ENCODE measurements around the gene GALNT13. TPM values are rescaled to one million over a fixed set of nuclear protein-coding genes. Genes with fewer than 3 reads are reported as not detected.

GALNT13 gene
- total RNA-seq, 1 donor from 2014 or later: 7.2 TPM

- Mint-ChIP-seq H3K36me3 (ENCODE audit: insufficient read depth) (no peaks in the 10 kb centered on the region), H3K27me3 (no peaks in the 10 kb centered on the region), H3K9me3 (ENCODE audit: low read depth) (no peaks in the 10 kb centered on the region), H3K4me1 (ENCODE audit: low read depth) (no peaks in the 10 kb centered on the region), H3K4me3 (ENCODE audit: low read depth) (no peak overlapping the region), H3K27ac (no peak overlapping the region)
- no peak for DNase-seq (ENCODE audit: low spot score, unreplicated experiment)
- TF ChIP-seq, protein P1, sequence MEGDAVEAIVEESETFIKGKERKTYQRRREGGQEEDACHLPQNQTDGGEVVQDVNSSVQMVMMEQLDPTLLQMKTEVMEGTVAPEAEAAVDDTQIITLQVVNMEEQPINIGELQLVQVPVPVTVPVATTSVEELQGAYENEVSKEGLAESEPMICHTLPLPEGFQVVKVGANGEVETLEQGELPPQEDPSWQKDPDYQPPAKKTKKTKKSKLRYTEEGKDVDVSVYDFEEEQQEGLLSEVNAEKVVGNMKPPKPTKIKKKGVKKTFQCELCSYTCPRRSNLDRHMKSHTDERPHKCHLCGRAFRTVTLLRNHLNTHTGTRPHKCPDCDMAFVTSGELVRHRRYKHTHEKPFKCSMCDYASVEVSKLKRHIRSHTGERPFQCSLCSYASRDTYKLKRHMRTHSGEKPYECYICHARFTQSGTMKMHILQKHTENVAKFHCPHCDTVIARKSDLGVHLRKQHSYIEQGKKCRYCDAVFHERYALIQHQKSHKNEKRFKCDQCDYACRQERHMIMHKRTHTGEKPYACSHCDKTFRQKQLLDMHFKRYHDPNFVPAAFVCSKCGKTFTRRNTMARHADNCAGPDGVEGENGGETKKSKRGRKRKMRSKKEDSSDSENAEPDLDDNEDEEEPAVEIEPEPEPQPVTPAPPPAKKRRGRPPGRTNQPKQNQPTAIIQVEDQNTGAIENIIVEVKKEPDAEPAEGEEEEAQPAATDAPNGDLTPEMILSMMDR (IDR thresholded peaks at IDR 0.05; ENCODE audit: unreplicated experiment): no peak
These were observed 177.2 kb downstream of the GALNT13 start for GRCh38 chr2:154048905-154049304.

DNA sequence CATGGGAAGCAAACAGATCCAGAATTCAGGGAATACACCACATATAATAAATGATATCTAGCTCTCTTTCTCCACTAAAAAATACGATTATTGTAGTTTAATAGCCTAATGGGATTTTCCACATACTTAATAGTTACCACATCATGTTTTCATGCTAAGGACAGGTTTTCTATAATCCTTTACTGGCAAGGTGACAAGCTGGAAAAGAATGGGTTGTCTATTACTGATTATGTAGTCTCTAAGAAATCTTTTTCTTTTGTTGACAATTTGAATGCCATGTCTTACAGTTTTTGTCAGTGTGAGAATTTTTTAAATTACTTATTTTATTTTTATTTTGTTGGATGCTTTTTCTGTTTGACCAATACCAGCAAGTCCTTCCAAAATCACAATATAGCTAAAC, 177.8 kb downstream of the GALNT13 start:
- Mint-ChIP-seq H3K4me3 (ENCODE audit: low read depth) (no peak overlapping the region), H3K9me3 (ENCODE audit: low read depth) (no peaks in the 10 kb centered on the region), H3K27me3 (no peaks in the 10 kb centered on the region), H3K4me1 (ENCODE audit: low read depth) (no peaks in the 10 kb centered on the region), H3K36me3 (ENCODE audit: insufficient read depth) (no peaks in the 10 kb centered on the region), H3K27ac (no peak overlapping the region)
- TF ChIP-seq, protein P1 (IDR thresholded peaks at IDR 0.05; ENCODE audit: unreplicated experiment): no peak
- DNase-seq (ENCODE audit: low spot score, unreplicated experiment): no peak

- no peak for DNase-seq (ENCODE audit: low spot score, unreplicated experiment)
- Mint-ChIP-seq H3K4me1 (ENCODE audit: low read depth) (no peaks in the 10 kb centered on the region), H3K36me3 (ENCODE audit: insufficient read depth) (no peaks in the 10 kb centered on the region), H3K4me3 (ENCODE audit: low read depth) (no peak overlapping the region), H3K27ac (no peak overlapping the region), H3K27me3 (no peaks in the 10 kb centered on the region), H3K9me3 (ENCODE audit: low read depth) (peaks cover 11% of the 10 kb centered on the region)
- TF ChIP-seq, protein P1 (IDR thresholded peaks at IDR 0.05; ENCODE audit: unreplicated experiment): no peak
These were observed 195.4 kb downstream of the GALNT13 start for GRCh38 chr2:154067124-154067523.

DNA sequence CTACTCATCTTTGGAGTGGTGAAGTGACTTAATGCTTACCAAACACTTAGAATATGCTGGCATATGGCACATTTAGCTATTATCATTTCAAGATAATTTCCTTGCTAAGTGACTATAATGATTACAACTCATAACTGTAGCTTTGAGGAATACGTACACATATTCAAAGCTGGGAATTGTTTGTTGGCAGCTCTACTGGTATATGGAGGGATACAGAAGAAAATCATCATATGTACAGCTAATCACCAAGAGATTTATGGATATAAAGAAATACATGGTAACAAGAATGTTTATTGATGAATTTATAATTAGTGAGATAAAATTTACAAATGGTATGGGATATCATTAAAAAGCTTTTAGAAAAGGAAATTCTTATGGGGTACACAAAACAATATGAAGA, 207.2 kb downstream of the GALNT13 start:
- DNase-seq (ENCODE audit: low spot score, unreplicated experiment): no peak
- H3K36me3 Mint-ChIP-seq (ENCODE audit: insufficient read depth): no peaks in the 10 kb centered on the region
- no peak overlapping the region for H3K27ac Mint-ChIP-seq
- no peaks in the 10 kb centered on the region for H3K4me1 Mint-ChIP-seq (ENCODE audit: low read depth)
- no peaks in the 10 kb centered on the region for H3K9me3 Mint-ChIP-seq (ENCODE audit: low read depth)
- TF ChIP-seq, protein P1 (IDR thresholded peaks at IDR 0.05; ENCODE audit: unreplicated experiment): no peak
- no peaks in the 10 kb centered on the region for H3K27me3 Mint-ChIP-seq
- H3K4me3 Mint-ChIP-seq (ENCODE audit: low read depth): no peak overlapping the region

- H3K4me1 Mint-ChIP-seq (ENCODE audit: low read depth): no peaks in the 10 kb centered on the region
These were observed 220.8 kb downstream of the GALNT13 start for GRCh38 chr2:154092571-154092970.

More at GRCh38 chr2:154092571-154092970, 220.8 kb downstream of the GALNT13 start:
- no peak overlapping the region for H3K27ac Mint-ChIP-seq
- no peak for DNase-seq (ENCODE audit: low spot score, unreplicated experiment)
- no peak overlapping the region for H3K4me3 Mint-ChIP-seq (ENCODE audit: low read depth)
- no peaks in the 10 kb centered on the region for H3K9me3 Mint-ChIP-seq (ENCODE audit: low read depth)
- TF ChIP-seq, protein P1 (IDR thresholded peaks at IDR 0.05; ENCODE audit: unreplicated experiment): no peak
- no peaks in the 10 kb centered on the region for H3K27me3 Mint-ChIP-seq
- H3K36me3 Mint-ChIP-seq (ENCODE audit: insufficient read depth): peaks cover 1% of the 10 kb centered on the region

Measured in progenitor cell of endocrine pancreas (in vitro differentiated cells).